Measurements from ENCODE around the gene GEMIN7.

DNA sequence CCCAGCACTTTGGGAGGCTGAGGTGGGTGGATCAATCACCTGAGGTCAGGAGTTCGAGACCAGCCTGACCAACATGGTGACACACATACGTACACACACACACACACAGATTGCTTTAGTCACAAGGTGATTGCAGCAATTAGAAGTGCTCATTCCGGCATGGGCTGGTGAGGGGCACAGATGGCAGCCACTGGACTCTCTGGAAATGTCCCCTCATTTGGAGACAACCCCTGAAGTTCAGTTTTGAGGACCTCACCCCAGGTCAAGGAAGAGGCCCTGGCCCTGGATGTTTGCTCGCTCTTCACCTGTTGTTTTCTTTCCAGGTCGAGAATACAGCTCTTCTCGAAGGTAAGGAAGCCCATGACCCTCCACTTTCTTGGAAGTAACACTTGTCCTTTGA is 8.8 kb upstream of the GEMIN7 start:
- TF ChIP-seq, protein P1, sequence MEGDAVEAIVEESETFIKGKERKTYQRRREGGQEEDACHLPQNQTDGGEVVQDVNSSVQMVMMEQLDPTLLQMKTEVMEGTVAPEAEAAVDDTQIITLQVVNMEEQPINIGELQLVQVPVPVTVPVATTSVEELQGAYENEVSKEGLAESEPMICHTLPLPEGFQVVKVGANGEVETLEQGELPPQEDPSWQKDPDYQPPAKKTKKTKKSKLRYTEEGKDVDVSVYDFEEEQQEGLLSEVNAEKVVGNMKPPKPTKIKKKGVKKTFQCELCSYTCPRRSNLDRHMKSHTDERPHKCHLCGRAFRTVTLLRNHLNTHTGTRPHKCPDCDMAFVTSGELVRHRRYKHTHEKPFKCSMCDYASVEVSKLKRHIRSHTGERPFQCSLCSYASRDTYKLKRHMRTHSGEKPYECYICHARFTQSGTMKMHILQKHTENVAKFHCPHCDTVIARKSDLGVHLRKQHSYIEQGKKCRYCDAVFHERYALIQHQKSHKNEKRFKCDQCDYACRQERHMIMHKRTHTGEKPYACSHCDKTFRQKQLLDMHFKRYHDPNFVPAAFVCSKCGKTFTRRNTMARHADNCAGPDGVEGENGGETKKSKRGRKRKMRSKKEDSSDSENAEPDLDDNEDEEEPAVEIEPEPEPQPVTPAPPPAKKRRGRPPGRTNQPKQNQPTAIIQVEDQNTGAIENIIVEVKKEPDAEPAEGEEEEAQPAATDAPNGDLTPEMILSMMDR (optimal IDR thresholded peaks at IDR 0.05 in 1 of 3, IDR thresholded peaks at IDR 0.05 in 1 of 3, conservative IDR thresholded peaks at IDR 0.05 in 1 of 3; ENCODE audit: extremely low read depth in 1 of 3, insufficient read depth in 2 of 3, low read length in 3 of 3): no peak
- no peak for TF ChIP-seq EZH2 (IDR thresholded peaks at IDR 0.05; ENCODE audit: low read length)
